ENCODE results near the gene MSMB. TPM values are rescaled to one million over a fixed set of nuclear protein-coding genes. Genes with fewer than 3 reads are reported as not detected.

Gene MSMB
- total and polyA plus RNA-seq, 9 of the 15 experiments (the other 6 are each of a cell fraction or from before 2014, with no cell fraction given), result 0.21 to 0.60 TPM; not detected in 7

GRCh38 chr10:46022978-46023702, 22.9 kb downstream of the MSMB start (continued):
- no peak for TF ChIP-seq YBX1 (IDR thresholded peaks at IDR 0.05)
- TF ChIP-seq POLR2AphosphoS5 (IDR thresholded peaks at IDR 0.05; ENCODE audit: control insufficient read depth, insufficient read depth, low read depth, low read length), result peak; percentile 61; the same call in 1 of the 2 replicates
- peak; percentile 57 for TF ChIP-seq MYNN (IDR thresholded peaks at IDR 0.05)
- no peak for TF ChIP-seq MYNN (CRISPR knock-in tag; IDR thresholded peaks at IDR 0.05)
- no peak for TF ChIP-seq ZEB2 (IDR thresholded peaks at IDR 0.05)
- TF ChIP-seq, protein P1, sequence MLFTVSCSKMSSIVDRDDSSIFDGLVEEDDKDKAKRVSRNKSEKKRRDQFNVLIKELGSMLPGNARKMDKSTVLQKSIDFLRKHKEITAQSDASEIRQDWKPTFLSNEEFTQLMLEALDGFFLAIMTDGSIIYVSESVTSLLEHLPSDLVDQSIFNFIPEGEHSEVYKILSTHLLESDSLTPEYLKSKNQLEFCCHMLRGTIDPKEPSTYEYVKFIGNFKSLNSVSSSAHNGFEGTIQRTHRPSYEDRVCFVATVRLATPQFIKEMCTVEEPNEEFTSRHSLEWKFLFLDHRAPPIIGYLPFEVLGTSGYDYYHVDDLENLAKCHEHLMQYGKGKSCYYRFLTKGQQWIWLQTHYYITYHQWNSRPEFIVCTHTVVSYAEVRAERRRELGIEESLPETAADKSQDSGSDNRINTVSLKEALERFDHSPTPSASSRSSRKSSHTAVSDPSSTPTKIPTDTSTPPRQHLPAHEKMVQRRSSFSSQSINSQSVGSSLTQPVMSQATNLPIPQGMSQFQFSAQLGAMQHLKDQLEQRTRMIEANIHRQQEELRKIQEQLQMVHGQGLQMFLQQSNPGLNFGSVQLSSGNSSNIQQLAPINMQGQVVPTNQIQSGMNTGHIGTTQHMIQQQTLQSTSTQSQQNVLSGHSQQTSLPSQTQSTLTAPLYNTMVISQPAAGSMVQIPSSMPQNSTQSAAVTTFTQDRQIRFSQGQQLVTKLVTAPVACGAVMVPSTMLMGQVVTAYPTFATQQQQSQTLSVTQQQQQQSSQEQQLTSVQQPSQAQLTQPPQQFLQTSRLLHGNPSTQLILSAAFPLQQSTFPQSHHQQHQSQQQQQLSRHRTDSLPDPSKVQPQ (CRISPR knock-in tag; IDR thresholded peaks at IDR 0.05; ENCODE audit: borderline replicate concordance), result no peak
- peak; percentile 12; the same call in 1 of the 2 replicates for TF ChIP-seq STAT5A (IDR thresholded peaks at IDR 0.05; ENCODE audit: borderline replicate concordance, low read length)
- TF ChIP-seq, protein P2, sequence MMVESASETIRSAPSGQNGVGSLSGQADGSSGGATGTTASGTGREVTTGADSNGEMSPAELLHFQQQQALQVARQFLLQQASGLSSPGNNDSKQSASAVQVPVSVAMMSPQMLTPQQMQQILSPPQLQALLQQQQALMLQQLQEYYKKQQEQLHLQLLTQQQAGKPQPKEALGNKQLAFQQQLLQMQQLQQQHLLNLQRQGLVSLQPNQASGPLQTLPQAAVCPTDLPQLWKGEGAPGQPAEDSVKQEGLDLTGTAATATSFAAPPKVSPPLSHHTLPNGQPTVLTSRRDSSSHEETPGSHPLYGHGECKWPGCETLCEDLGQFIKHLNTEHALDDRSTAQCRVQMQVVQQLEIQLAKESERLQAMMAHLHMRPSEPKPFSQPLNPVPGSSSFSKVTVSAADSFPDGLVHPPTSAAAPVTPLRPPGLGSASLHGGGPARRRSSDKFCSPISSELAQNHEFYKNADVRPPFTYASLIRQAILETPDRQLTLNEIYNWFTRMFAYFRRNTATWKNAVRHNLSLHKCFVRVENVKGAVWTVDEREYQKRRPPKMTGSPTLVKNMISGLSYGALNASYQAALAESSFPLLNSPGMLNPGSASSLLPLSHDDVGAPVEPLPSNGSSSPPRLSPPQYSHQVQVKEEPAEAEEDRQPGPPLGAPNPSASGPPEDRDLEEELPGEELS (CRISPR knock-in tag; IDR thresholded peaks at IDR 0.05; ENCODE audit: borderline replicate concordance), result 0 out of 2 replicates have a peak, but pooled peaks have one; percentile 70
- TF ChIP-seq SMARCA5 (IDR thresholded peaks at IDR 0.05), result no peak
- TF ChIP-seq HCFC1 (IDR thresholded peaks at IDR 0.05; ENCODE audit: low read depth, low read length), result no peak
- TF ChIP-seq ZNF79 (CRISPR knock-in tag; IDR thresholded peaks at IDR 0.05; ENCODE audit: low read depth), result no peak
- no peak for TF ChIP-seq TAL1 (IDR thresholded peaks at IDR 0.05)
- TF ChIP-seq, protein P3, sequence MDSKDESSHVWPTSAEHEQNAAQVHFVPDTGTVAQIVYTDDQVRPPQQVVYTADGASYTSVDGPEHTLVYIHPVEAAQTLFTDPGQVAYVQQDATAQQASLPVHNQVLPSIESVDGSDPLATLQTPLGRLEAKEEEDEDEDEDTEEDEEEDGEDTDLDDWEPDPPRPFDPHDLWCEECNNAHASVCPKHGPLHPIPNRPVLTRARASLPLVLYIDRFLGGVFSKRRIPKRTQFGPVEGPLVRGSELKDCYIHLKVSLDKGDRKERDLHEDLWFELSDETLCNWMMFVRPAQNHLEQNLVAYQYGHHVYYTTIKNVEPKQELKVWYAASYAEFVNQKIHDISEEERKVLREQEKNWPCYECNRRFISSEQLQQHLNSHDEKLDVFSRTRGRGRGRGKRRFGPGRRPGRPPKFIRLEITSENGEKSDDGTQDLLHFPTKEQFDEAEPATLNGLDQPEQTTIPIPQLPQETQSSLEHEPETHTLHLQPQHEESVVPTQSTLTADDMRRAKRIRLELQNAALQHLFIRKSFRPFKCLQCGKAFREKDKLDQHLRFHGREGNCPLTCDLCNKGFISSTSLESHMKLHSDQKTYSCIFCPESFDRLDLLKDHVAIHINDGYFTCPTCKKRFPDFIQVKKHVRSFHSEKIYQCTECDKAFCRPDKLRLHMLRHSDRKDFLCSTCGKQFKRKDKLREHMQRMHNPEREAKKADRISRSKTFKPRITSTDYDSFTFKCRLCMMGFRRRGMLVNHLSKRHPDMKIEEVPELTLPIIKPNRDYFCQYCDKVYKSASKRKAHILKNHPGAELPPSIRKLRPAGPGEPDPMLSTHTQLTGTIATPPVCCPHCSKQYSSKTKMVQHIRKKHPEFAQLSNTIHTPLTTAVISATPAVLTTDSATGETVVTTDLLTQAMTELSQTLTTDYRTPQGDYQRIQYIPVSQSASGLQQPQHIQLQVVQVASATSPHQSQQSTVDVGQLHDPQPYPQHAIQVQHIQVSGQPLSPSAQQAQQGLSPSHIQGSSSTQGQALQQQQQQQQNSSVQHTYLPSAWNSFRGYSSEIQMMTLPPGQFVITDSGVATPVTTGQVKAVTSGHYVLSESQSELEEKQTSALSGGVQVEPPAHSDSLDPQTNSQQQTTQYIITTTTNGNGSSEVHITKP (IDR thresholded peaks at IDR 0.05; ENCODE audit: partially characterized antibody), result peak; percentile 50
- TF ChIP-seq CXXC5 (CRISPR knock-in tag; IDR thresholded peaks at IDR 0.05), result peak; percentile 89
- TF ChIP-seq CBX5 (IDR thresholded peaks at IDR 0.05; ENCODE audit: borderline replicate concordance, low read depth), result peak; percentile 9; the same call in 1 of the 2 replicates
- no peak for TF ChIP-seq ZNF347 (CRISPR knock-in tag; IDR thresholded peaks at IDR 0.05; ENCODE audit: low read depth)
- no peak for TF ChIP-seq TCF7L2 (IDR thresholded peaks at IDR 0.05; ENCODE audit: low read depth, low read length)
- peak; percentile 93 for TF ChIP-seq ERF (CRISPR knock-in tag; IDR thresholded peaks at IDR 0.05)
- no peak for TF ChIP-seq HDAC8 (tag; IDR thresholded peaks at IDR 0.05)
- peak; percentile 79; the same call in 1 of the 2 replicates for TF ChIP-seq PHF8 (IDR thresholded peaks at IDR 0.05; ENCODE audit: borderline replicate concordance, low read length)
